ENCODE data around the gene CD99. TPM values are rescaled to one million over a fixed set of nuclear protein-coding genes. Genes with fewer than 3 reads are reported as not detected.
A peak's percentile ranks its signal among the peaks of the same experiment; 100 is the strongest.
"Not testable (repeated sequence)": the region's sequence is repeated elsewhere in the genome, so short reads cannot be mapped to it uniquely, and the experiment has no call there.

The CD99 gene
- total RNA-seq, 1 donor from 2014 or later: 11.4 TPM

- not testable (repeated sequence) for FAIRE-seq; DNase-seq (ENCODE audit: low spot score in 2 of 2)
Measured at GRCh38 chrX:2764766-2765548, 73.9 kb downstream of the CD99 start.

- FAIRE-seq (no peak), DNase-seq (ENCODE audit: low spot score in 2 of 2) (no peak)
Measured at GRCh38 chrX:2765549-2765830, 74.4 kb downstream of the CD99 start.

GRCh38 chrX:2766906-2767305 is 75.8 kb downstream of the CD99 start:
- FAIRE-seq: no peak
- DNase-seq (ENCODE audit: low spot score in 2 of 2): no peak

GRCh38 chrX:2767631-2768455 is 76.7 kb downstream of the CD99 start:
- no peak for DNase-seq (ENCODE audit: low spot score in 2 of 2)
- FAIRE-seq: no peak

- FAIRE-seq: no peak
Measured at GRCh38 chrX:2769615-2770014, 78.5 kb downstream of the CD99 start.

GRCh38 chrX:2773166-2774055 is 82.3 kb downstream of the CD99 start:
- not testable (repeated sequence) for FAIRE-seq; DNase-seq (ENCODE audit: low spot score in 2 of 2)

More at GRCh38 chrX:2769615-2770014, 78.5 kb downstream of the CD99 start:
- DNase-seq (ENCODE audit: low spot score in 2 of 2): no peak

GRCh38 chrX:2774057-2774456 is 83.0 kb downstream of the CD99 start:
- no peak for FAIRE-seq

GRCh38 chrX:2774776-2775175 is 83.7 kb downstream of the CD99 start:
- DNase-seq (ENCODE audit: low spot score in 2 of 2) (no peak), FAIRE-seq (no peak)

More at GRCh38 chrX:2774057-2774456, 83.0 kb downstream of the CD99 start:
- DNase-seq (ENCODE audit: low spot score in 2 of 2): no peak

- not testable (repeated sequence) for FAIRE-seq; DNase-seq (ENCODE audit: low spot score in 2 of 2)
Measured at GRCh38 chrX:2780472-2781225, 89.6 kb downstream of the CD99 start.

- no peak for FAIRE-seq
- no peak for DNase-seq (ENCODE audit: low spot score in 2 of 2)
Measured at GRCh38 chrX:2781226-2781571, 90.1 kb downstream of the CD99 start.

GRCh38 chrX:2781698-2782097 is 90.6 kb downstream of the CD99 start:
- FAIRE-seq: no peak
- no peak for DNase-seq (ENCODE audit: low spot score in 2 of 2)

GRCh38 chrX:2782171-2782570 is 91.1 kb downstream of the CD99 start:
- FAIRE-seq (no peak), DNase-seq (ENCODE audit: low spot score in 2 of 2) (no peak)

GRCh38 chrX:2782778-2783177 is 91.7 kb downstream of the CD99 start:
- DNase-seq (ENCODE audit: low spot score in 2 of 2) (no peak), FAIRE-seq (no peak)

GRCh38 chrX:2784026-2784425 is 92.9 kb downstream of the CD99 start:
- no peak for FAIRE-seq
- no peak for DNase-seq (ENCODE audit: low spot score in 2 of 2)

- DNase-seq (ENCODE audit: low spot score in 2 of 2) (no peak), FAIRE-seq (no peak)
Measured at GRCh38 chrX:2785538-2785937, 94.4 kb downstream of the CD99 start.

GRCh38 chrX:2788980-2789379 is 97.9 kb downstream of the CD99 start:
- no peak for DNase-seq (ENCODE audit: low spot score in 2 of 2)
- FAIRE-seq: no peak

GRCh38 chrX:2789569-2789968 is 98.5 kb downstream of the CD99 start:
- FAIRE-seq (peak; percentile 6), DNase-seq (ENCODE audit: low spot score in 2 of 2) (no peak)

Data from frontal cortex (tissue), 4 donors.